ENCODE data around the gene TMEM121.

The TMEM121 gene

DNA sequence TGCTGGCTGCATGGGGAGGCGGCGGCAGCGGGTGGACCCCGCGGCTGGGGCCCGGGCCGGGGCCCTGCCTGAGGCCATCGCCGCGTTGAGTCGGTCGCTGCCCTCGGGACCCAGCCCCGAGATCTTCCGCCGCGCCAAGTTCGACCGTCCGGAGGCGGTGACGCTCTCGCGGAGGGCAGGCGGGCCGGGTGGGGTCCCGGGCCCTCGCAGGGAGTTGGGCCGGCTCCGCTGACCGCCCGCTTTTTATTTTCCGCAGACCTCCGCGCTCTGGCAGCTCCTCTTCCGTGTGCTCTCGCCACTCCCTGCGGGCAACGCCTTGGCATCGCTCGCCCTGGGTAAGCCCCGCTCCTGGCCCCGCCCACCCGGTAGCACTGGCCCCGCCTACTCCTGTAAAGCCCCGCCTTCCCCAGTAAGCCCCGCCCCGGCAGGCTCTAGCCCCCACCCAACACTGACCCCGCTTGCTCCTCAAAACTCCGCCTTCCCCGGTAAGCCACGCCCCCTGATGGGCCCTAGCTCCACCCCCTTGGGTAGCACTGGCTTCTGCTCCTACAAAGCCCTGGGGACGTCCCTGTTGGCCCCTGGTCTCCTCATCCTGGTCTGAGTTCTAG, 34.9 kb upstream of the TMEM121 start:
- TF ChIP-seq, protein P1, sequence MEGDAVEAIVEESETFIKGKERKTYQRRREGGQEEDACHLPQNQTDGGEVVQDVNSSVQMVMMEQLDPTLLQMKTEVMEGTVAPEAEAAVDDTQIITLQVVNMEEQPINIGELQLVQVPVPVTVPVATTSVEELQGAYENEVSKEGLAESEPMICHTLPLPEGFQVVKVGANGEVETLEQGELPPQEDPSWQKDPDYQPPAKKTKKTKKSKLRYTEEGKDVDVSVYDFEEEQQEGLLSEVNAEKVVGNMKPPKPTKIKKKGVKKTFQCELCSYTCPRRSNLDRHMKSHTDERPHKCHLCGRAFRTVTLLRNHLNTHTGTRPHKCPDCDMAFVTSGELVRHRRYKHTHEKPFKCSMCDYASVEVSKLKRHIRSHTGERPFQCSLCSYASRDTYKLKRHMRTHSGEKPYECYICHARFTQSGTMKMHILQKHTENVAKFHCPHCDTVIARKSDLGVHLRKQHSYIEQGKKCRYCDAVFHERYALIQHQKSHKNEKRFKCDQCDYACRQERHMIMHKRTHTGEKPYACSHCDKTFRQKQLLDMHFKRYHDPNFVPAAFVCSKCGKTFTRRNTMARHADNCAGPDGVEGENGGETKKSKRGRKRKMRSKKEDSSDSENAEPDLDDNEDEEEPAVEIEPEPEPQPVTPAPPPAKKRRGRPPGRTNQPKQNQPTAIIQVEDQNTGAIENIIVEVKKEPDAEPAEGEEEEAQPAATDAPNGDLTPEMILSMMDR (IDR thresholded peaks at IDR 0.05; ENCODE audit: insufficient read depth, low read length, poor library complexity, severe bottlenecking), result no peak
- TF ChIP-seq EZH2phosphoT487 (conservative IDR thresholded peaks at IDR 0.05; ENCODE audit: low read length), result no peak
- Histone ChIP-seq H3K79me2 (ENCODE audit: insufficient read depth, low read length) (no peaks in the 10 kb centered on the region), H3K9ac (ENCODE audit: low read length) (peak overlapping the region; percentile 83), H2AFZ (ENCODE audit: low read depth, low read length, severe bottlenecking) (peak overlapping the region; percentile 49), H3K9me2 (replicated peaks; ENCODE audit: insufficient read depth, low read length) (no peaks in the 10 kb centered on the region), H3K9me3 (ENCODE audit: insufficient read depth, low read length) (no peaks in the 10 kb centered on the region), H3K4me3 (ENCODE audit: insufficient read depth, low read length, poor library complexity, severe bottlenecking) (peak overlapping the region; percentile 77), H4K20me1 (ENCODE audit: low read depth, low read length) (no peaks in the 10 kb centered on the region), H3K4me2 (ENCODE audit: low read depth, low read length, poor library complexity, severe bottlenecking) (peak overlapping the region; percentile 55), H3K36me3 (ENCODE audit: low read length) (no peaks in the 10 kb centered on the region), H3K27ac (ENCODE audit: low read depth, low read length) (peak overlapping the region; percentile 73), H3K27me3 (ENCODE audit: low read length) (no peaks in the 10 kb centered on the region), H3F3A (ENCODE audit: insufficient read depth) (peaks cover 5% of the 10 kb centered on the region; the same call in 1 of the 2 replicates)

DNA sequence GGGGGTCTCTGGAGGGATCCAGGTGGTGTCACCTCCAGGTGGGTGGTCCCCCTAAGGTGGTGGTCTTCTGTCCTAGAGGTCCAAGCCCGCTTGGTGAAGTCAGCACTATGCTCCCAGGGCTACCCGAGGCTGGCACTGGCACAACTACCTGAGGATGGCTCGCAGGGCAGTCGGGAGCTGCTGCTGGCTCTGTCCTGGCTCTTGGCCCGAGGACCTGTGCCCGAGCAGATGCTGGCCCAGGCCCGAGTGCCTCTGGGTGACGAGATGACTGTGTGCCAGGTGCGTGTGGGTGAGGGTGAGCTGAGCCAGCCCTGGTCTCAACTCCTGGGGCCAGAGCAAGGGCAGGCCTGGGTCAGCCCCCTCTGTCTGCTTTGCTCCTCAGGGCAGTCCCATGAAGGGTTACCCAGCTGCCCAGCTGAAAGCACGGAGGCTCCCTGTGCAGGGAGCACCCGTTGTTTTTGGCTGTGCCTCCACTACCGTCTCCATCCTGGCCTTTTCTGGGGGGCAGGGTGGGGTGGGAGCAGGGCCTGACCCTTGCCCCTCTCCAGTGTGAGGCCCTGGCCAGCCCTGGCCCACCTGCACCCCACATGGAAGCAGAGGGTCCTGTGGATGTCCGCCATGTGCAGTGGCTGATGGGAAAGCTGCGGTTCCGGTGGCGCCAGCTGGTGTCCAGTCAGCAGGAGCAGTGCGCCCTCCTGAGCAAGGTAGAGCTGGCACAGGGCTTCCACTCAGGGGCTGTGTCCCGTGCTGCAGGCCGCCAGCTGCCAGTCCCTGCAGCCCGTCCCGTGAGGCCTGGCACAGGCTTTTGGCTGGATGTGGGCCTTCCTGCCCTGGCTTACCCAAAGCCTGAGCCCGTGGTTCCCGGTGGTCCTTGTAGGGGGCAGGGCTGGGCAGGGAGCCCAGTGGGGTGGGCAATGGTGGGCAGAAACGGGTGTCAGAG, 34.1 kb upstream of the TMEM121 start:
- H3K9me2 ChIP-seq (replicated peaks; ENCODE audit: insufficient read depth, low read length), result no peaks in the 10 kb centered on the region
- TF ChIP-seq, protein P1 (IDR thresholded peaks at IDR 0.05; ENCODE audit: insufficient read depth, low read length, poor library complexity, severe bottlenecking), result no peak
- TF ChIP-seq EZH2phosphoT487 (conservative IDR thresholded peaks at IDR 0.05; ENCODE audit: low read length), result no peak
- H2AFZ ChIP-seq (ENCODE audit: low read depth, low read length, severe bottlenecking), result no peak overlapping the region
- H3K4me3 ChIP-seq (ENCODE audit: insufficient read depth, low read length, poor library complexity, severe bottlenecking), result peak overlapping the region; percentile 77
- peak overlapping the region; percentile 55 for H3K4me2 ChIP-seq (ENCODE audit: low read depth, low read length, poor library complexity, severe bottlenecking)
- no peaks in the 10 kb centered on the region for H4K20me1 ChIP-seq (ENCODE audit: low read depth, low read length)
- no peak overlapping the region for H3K9ac ChIP-seq (ENCODE audit: low read length)
- no peak overlapping the region for H3K27ac ChIP-seq (ENCODE audit: low read depth, low read length)
- H3K9me3 ChIP-seq (ENCODE audit: insufficient read depth, low read length), result no peaks in the 10 kb centered on the region
- no peaks in the 10 kb centered on the region for H3K79me2 ChIP-seq (ENCODE audit: insufficient read depth, low read length)
- H3K27me3 ChIP-seq (ENCODE audit: low read length), result no peaks in the 10 kb centered on the region
- peaks cover 5% of the 10 kb centered on the region; the same call in 1 of the 2 replicates for H3F3A ChIP-seq (ENCODE audit: insufficient read depth)
- no peaks in the 10 kb centered on the region for H3K36me3 ChIP-seq (ENCODE audit: low read length)

DNA sequence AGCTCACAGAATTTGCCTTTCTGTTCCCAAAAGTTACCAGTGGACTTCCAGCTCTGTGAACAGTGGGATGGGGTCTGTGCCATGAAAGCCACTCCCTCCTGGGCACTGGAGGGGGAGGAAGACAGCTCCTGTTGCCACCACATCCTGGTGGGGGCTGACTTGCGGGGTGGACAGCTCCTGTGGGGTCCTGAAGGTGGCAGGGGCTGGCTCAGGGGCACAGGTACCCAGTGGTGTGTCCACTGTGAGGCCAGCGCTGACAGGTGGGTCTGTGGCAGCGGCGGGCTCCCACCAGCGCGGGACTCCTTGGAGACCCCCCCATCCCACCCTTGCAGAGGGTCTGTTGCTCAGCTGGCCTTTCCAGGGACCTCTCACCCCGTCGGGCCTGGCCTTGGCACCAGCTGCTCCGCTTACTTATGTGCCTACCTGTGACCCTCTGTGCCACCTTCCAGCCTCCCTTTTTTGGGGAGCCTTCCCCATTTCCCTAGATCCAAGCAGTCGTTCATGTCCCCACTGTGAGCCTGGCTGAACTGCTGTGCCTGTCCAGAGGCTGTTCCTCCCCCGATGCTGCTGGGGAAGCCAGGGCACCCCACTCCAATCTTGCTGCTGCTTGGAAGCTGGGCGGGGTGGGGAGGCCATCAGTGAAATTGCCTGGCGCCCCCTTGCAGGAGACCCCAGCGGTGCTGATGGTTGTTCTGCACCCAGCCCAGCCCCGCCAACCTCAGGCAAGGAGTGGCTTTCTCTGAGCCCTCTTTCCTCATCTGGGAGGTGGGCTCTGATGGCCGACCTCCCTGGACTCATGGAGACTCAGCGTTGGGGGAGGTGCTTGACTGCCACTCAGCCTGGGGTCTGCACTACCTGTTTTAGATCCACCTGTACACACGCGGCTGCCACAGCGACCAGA, 33.2 kb upstream of the TMEM121 start:
- Histone ChIP-seq H2AFZ (ENCODE audit: low read depth, low read length, severe bottlenecking) (no peak overlapping the region), H3K36me3 (ENCODE audit: low read length) (no peaks in the 10 kb centered on the region), H3K4me2 (ENCODE audit: low read depth, low read length, poor library complexity, severe bottlenecking) (no peak overlapping the region), H3K4me3 (ENCODE audit: insufficient read depth, low read length, poor library complexity, severe bottlenecking) (no peak overlapping the region), H3K9me2 (replicated peaks; ENCODE audit: insufficient read depth, low read length) (no peaks in the 10 kb centered on the region), H3K9me3 (ENCODE audit: insufficient read depth, low read length) (no peaks in the 10 kb centered on the region), H3K27ac (ENCODE audit: low read depth, low read length) (no peak overlapping the region), H3F3A (ENCODE audit: insufficient read depth) (peaks cover 5% of the 10 kb centered on the region; the same call in 1 of the 2 replicates), H3K9ac (ENCODE audit: low read length) (no peak overlapping the region), H3K27me3 (ENCODE audit: low read length) (no peaks in the 10 kb centered on the region), H3K79me2 (ENCODE audit: insufficient read depth, low read length) (no peaks in the 10 kb centered on the region), H4K20me1 (ENCODE audit: low read depth, low read length) (no peaks in the 10 kb centered on the region)
- TF ChIP-seq EZH2phosphoT487 (conservative IDR thresholded peaks at IDR 0.05; ENCODE audit: low read length), result no peak
- TF ChIP-seq, protein P1 (IDR thresholded peaks at IDR 0.05; ENCODE audit: insufficient read depth, low read length, poor library complexity, severe bottlenecking), result peak; percentile 9
